ENCODE results near the gene DHRS7B.

GRCh38 chr17:21199311-21199710 lies 72.5 kb downstream of the DHRS7B start:
- no peak for TF ChIP-seq POLR2A (IDR thresholded peaks at IDR 0.05)
- TF ChIP-seq, protein P1, sequence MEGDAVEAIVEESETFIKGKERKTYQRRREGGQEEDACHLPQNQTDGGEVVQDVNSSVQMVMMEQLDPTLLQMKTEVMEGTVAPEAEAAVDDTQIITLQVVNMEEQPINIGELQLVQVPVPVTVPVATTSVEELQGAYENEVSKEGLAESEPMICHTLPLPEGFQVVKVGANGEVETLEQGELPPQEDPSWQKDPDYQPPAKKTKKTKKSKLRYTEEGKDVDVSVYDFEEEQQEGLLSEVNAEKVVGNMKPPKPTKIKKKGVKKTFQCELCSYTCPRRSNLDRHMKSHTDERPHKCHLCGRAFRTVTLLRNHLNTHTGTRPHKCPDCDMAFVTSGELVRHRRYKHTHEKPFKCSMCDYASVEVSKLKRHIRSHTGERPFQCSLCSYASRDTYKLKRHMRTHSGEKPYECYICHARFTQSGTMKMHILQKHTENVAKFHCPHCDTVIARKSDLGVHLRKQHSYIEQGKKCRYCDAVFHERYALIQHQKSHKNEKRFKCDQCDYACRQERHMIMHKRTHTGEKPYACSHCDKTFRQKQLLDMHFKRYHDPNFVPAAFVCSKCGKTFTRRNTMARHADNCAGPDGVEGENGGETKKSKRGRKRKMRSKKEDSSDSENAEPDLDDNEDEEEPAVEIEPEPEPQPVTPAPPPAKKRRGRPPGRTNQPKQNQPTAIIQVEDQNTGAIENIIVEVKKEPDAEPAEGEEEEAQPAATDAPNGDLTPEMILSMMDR (IDR thresholded peaks at IDR 0.05), result no peak

Measured in esophagus squamous epithelium (tissue), 4 donors.